GM21717 (cell line): Measurements from ENCODE around the gene RALGAPA1.
A peak's percentile ranks its signal among the peaks of the same experiment; 100 is the strongest.

Experiments
- ATAC-seq: cut with Tn5 transposase; IDR thresholded peaks from one replicate; pipeline ENCODE4 v1.9.1; 2021; ENCODE audit warnings: mild to moderate bottlenecking, moderate library complexity; ENCODE audit not compliant: unreplicated experiment

Gene RALGAPA1

GRCh38 chr14:35553808-35554207 lies 255.3 kb downstream of the RALGAPA1 start:
- ATAC-seq = no peak

GRCh38 chr14:35551081-35551480 lies 258.0 kb downstream of the RALGAPA1 start:
- ATAC-seq = no peak

- no peak for ATAC-seq
Observed at GRCh38 chr14:35549551-35549950, 259.5 kb downstream of the RALGAPA1 start.

DNA sequence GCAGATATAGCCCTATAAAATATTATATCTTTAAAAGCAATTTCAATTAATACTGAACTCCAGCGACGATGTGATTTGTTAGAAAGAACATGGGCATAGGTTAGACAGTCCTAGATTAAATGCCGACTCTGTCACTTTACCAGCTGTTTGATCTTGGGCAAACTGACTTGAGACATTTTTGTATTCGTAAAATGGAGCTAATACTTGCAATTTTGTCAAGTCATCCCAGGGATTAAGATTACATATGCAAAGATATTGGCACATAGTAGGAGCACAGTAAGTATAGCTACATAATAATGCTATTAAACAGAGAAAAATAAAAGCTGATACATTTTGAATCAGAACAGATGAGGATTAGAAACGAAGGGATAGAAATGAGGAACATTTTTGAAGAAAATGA lies 266.1 kb downstream of the RALGAPA1 start:
- ATAC-seq = no peak

DNA sequence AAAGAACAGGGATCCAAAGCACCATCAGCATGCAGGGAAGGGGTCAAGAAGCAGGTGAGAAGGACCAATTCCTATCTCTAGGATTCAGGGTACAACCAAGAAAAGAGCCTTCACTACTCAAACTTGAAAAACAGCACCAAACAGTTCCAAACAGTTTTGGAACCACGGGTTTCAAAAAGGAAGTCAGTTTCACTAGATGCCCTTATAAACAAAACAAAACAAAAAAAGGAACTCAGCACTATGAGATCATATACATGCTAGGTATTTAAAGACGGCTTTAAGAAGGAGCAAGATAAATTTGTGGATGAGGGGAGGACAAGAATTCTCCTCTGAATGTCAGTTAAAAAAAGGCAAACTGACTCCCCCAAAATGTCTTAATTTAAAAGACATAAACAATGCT lies 269.1 kb downstream of the RALGAPA1 start:
- ATAC-seq = no peak

GRCh38 chr14:35535483-35536112 lies 273.5 kb downstream of the RALGAPA1 start:
- no peak for ATAC-seq

DNA sequence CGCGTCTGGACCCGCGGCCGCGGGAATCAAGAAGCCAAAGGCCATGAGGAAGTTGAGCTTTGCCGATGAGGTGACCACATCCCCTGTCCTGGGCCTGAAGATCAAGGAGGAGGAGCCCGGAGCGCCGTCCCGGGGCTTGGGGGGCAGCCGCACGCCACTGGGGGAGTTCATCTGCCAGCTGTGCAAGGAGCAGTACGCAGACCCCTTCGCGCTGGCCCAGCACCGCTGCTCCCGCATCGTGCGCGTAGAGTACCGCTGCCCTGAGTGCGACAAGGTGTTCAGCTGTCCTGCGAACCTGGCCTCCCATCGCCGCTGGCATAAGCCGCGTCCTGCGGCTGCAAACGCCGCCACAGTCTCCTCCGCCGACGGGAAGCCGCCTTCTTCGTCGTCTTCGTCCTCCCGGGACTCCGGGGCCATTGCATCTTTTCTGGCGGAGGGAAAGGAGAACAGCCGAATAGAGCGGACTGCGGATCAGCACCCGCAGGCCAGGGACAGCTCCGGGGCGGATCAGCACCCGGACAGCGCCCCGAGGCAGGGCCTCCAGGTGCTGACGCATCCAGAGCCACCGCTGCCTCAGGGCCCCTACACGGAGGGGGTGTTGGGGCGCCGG lies 274.1 kb downstream of the RALGAPA1 start:
- ATAC-seq = no peak

DNA sequence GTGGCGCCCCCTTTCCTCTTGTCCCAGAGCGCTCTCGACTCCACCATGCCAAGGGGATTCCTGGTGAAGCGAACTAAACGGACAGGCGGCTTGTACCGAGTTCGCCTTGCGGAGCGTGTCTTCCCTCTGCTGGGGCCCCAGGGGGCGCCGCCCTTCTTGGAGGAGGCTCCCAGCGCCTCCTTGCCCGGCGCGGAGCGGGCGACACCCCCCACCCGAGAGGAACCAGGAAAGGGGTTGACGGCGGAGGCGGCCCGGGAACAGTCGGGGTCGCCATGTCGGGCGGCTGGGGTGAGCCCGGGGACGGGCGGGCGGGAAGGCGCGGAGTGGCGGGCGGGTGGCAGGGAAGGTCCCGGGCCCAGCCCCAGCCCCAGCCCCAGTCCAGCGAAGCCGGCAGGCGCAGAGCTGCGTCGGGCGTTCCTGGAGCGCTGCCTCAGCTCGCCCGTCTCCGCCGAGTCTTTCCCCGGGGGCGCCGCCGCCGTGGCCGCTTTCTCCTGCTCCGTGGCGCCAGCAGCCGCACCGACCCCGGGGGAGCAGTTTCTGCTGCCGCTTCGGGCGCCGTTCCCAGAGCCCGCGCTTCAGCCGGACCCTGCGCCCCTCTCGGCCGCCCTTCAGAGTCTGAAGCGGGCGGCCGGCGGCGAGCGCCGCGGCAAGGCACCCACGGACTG lies 274.8 kb downstream of the RALGAPA1 start:
- ATAC-seq = no peak

GRCh38 chr14:35533357-35534207 lies 275.5 kb downstream of the RALGAPA1 start, which contains the start of gene INSM2:
Gene INSM2 (plus strand): TSS chr14:35534164. CDS start chr14:35534253, 89 bp downstream.
- ATAC-seq = peak; percentile 79

DNA sequence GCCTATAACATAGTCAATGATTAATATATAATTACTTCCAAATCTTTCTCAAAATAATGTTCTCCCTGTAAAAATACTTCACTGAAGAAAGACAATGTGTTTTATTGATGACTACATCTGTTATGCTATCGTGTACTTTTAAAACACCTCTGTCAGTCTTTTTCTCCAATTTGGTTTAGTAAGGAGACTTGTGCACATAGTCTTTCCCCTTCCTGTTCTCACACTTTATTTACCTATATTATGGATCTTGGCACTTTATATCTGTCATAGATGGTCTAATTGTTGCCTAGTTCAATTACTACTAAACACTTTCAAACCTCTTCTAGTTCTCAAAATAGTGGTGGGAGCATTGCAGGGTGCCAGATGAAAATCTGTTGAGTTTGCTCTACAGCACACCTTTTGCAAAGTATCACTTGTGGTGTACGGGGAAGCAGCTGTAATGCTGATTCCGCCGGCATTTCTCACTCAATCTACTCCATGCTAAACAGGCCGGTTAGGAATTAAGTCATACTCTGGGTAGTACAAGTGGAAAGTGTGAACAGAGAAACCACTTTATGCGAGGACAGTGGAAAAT lies 276.2 kb downstream of the RALGAPA1 start:
- no peak for ATAC-seq

- no peak for ATAC-seq
Observed at GRCh38 chr14:35531960-35532747, 276.9 kb downstream of the RALGAPA1 start.

DNA sequence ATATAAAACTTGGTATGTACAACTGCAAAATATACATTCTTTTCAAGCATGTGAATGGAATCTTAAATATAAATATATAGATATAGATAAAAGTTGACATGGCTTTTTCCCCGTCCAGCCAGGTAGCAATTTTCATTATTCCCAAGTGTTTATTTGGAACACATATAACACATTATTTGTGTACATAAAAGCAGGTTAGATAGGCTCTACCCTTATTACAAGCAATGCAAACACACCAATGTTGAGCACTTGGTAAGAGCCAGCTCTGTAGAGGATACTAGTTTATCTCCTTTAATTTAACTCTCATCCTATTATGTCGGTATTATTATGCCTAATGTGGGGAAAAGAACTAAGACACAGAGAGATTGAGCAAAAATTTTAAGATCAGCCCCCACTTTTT lies 282.1 kb downstream of the RALGAPA1 start:
- no peak for ATAC-seq

- no peak for ATAC-seq
Observed at GRCh38 chr14:35525695-35526094, 283.4 kb downstream of the RALGAPA1 start.

GRCh38 chr14:35519986-35520385 lies 289.1 kb downstream of the RALGAPA1 start:
- no peak for ATAC-seq

GRCh38 chr14:35515916-35516315 lies 293.2 kb downstream of the RALGAPA1 start:
- no peak for ATAC-seq

DNA sequence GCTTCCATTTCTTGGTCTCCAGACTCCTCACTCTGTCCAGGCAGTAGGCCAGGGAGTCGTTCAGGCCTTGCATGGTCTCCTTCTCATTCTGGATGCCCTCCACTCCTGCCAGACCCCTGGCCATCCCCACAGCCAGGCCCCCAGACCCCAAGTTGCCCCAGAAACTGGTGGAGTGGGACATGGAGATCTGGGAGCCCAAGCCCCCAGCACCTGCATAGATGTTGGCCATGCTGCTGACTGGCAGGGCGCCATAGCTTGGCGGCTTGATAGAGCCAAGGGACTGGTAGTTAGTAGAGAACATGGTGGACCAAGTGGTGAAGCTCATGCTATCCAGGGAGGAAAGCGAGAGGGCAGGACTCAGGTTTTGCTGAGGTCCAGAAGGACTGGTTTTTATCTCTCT lies 296.3 kb downstream of the RALGAPA1 start:
- ATAC-seq = no peak

GRCh38 chr14:35509846-35510245 lies 299.2 kb downstream of the RALGAPA1 start:
- no peak for ATAC-seq

DNA sequence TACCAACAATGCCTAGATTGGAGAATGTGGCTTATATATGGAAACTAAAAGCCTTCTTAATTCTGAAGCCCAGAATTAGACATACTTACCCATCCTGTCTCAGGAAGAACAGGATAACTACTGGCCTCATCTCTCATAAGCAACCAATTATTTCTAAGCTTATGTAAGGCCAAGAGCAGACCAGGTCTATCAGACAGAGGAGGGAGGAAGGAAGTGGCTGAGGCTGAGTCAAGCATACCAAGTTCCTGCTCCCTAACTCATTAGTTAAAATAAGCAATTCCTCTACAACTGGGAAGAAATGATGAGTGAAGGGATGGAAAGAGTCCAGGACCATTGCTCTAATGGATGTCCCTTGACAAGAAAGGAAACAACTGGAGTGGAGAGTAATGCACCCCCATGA lies 302.2 kb downstream of the RALGAPA1 start:
- no peak for ATAC-seq

DNA sequence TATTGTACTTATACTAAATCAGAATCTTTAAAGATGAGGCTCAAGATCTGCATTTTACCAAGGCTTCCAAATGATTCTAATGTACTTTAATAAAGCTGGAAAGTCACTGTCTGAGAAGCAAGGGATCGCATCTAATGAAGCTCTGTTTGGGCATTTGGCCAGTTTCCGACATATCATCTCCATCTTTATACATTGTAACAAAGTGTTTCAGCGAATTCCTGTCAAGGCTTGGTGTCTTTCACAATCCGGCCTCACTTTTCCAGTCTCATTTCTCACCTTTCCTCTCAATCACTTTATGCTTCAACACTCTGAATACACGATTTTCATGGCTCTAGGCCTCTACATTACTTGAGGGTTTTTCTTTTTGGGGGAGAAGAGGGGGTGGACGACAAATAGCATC lies 302.6 kb downstream of the RALGAPA1 start:
- no peak for ATAC-seq

- no peak for ATAC-seq
Observed at GRCh38 chr14:35504260-35504659, 304.8 kb downstream of the RALGAPA1 start.
